ENCODE measurements around the gene SMIM13.

SMIM13 gene

GRCh38 chr6:11153447-11153846, 59.8 kb downstream of the SMIM13 start:
- Histone ChIP-seq H3K27ac (no peak overlapping the region), H3K4me3 (no peak overlapping the region)
- no peak for DNase-seq (ENCODE audit: low spot score)
- no peak for TF ChIP-seq CTCF (IDR thresholded peaks at IDR 0.05)

GRCh38 chr6:11155589-11155988, 62.0 kb downstream of the SMIM13 start:
- no peak for TF ChIP-seq CTCF (IDR thresholded peaks at IDR 0.05)
- Histone ChIP-seq H3K4me3 (no peak overlapping the region), H3K27ac (no peak overlapping the region)
- DNase-seq (ENCODE audit: low spot score), result no peak

GRCh38 chr6:11160199-11160598, 66.6 kb downstream of the SMIM13 start:
- no peak for TF ChIP-seq CTCF (IDR thresholded peaks at IDR 0.05)
- DNase-seq (ENCODE audit: low spot score), result no peak
- no peak overlapping the region for H3K4me3 ChIP-seq
- H3K27ac ChIP-seq, result no peak overlapping the region

- Histone ChIP-seq H3K27ac (no peak overlapping the region), H3K4me3 (no peak overlapping the region)
- DNase-seq (ENCODE audit: low spot score), result no peak
- no peak for TF ChIP-seq CTCF (IDR thresholded peaks at IDR 0.05)
Observed at GRCh38 chr6:11161031-11161956, 67.7 kb downstream of the SMIM13 start.

- Histone ChIP-seq H3K4me3 (no peak overlapping the region), H3K27ac (no peak overlapping the region)
- no peak for DNase-seq (ENCODE audit: low spot score)
- TF ChIP-seq CTCF (IDR thresholded peaks at IDR 0.05), result no peak
Observed at GRCh38 chr6:11162262-11162661, 68.6 kb downstream of the SMIM13 start.

GRCh38 chr6:11163932-11164331, 70.3 kb downstream of the SMIM13 start:
- Histone ChIP-seq H3K27ac (no peak overlapping the region), H3K4me3 (no peak overlapping the region)
- no peak for TF ChIP-seq CTCF (IDR thresholded peaks at IDR 0.05)
- DNase-seq (ENCODE audit: low spot score), result no peak
